HEK293 (cell line): Measurements from ENCODE around the gene IGSF21.

Source experiments
- CTCF ChIA-PET: fragments of 350-600 bp; formaldehyde crosslinking; extraction: SDS; loops from one replicate; lab custom pipeline; 2021; ENCODE audit warnings: antibody characterized with exemption; lab: Yijun Ruan, JAX
- POLR2A ChIA-PET: fragments of 300-600 bp; formaldehyde crosslinking; extraction: SDS; loops from one replicate; lab custom pipeline; 2020; ENCODE audit warnings: antibody characterized with exemption, inconsistent platforms; lab: Yijun Ruan, JAX
- H3K27ac ChIP-seq: fragments of 200-500 bp; sonication (Bioruptor generic); 2 replicates; pipeline ENCODE4 v1.5.1; 2014; ENCODE audit warnings: low read depth, low read length, control low read depth, inconsistent platforms; ENCODE audit errors: extremely low read depth
- H3K36me3 ChIP-seq, 2 experiments: fragments of 200-500 bp in 1 of 2; sonication (Bioruptor generic) in 1 of 2; 1 replicate in 1 of 2; 2 replicates in 1 of 2; pipeline ENCODE4 v1.5.1; 2014 to 2017; ENCODE audit warnings: inconsistent platforms in 2 of 2, low read length in 2 of 2; ENCODE audit not compliant: control insufficient read depth in 2 of 2, insufficient read depth in 1 of 2
- H3K4me1 ChIP-seq: fragments of 200-500 bp; sonication (Bioruptor generic); 2 replicates; pipeline ENCODE4 v1.5.1; 2014; ENCODE audit warnings: mild to moderate bottlenecking, low read length, inconsistent platforms; ENCODE audit not compliant: control insufficient read depth, insufficient read depth
- H3K4me3 ChIP-seq: 2 replicates; pipeline ENCODE4 v1.5.1; 2011; ENCODE audit warnings: low read depth, mild to moderate bottlenecking, control low read depth, low read length, moderate library complexity
- H3K9me3 ChIP-seq: fragments of 200-500 bp; sonication (Bioruptor generic); 2 replicates; pipeline ENCODE4 v1.5.1; 2014; ENCODE audit warnings: low read depth, low read length, inconsistent platforms; ENCODE audit not compliant: control insufficient read depth, insufficient read depth
- OSR2 ChIP-seq: fragments of 450-650 bp; formaldehyde crosslinking; IDR thresholded peaks from 2 replicates; pipeline ENCODE4 v1.5.1; 2016; ENCODE audit warnings: missing biosample characterization, missing genetic modification characterization
- RBAK ChIP-seq: fragments of 450-650 bp; formaldehyde crosslinking; IDR thresholded peaks from 2 replicates; pipeline ENCODE4 v1.5.1; 2016; ENCODE audit warnings: missing biosample characterization, missing genetic modification characterization
- ZFP37 ChIP-seq: fragments of 450-650 bp; formaldehyde crosslinking; IDR thresholded peaks from 2 replicates; pipeline ENCODE4 v1.5.1; 2016; ENCODE audit warnings: missing biosample characterization, missing genetic modification characterization
- ZNF501 ChIP-seq: fragments of 450-650 bp; formaldehyde crosslinking; IDR thresholded peaks from 2 replicates; pipeline ENCODE4 v1.5.1; 2016; ENCODE audit warnings: missing biosample characterization, missing genetic modification characterization
- ZNF510 ChIP-seq: fragments of 450-650 bp; formaldehyde crosslinking; IDR thresholded peaks from 2 replicates; pipeline ENCODE4 v1.5.1; 2018; ENCODE audit warnings: mild to moderate bottlenecking, missing genetic modification characterization, missing biosample characterization; ENCODE audit not compliant: insufficient replicate concordance
- ZNF549 ChIP-seq: fragments of 450-650 bp; IDR thresholded peaks from 2 replicates; pipeline ENCODE4 v1.5.1; 2018; ENCODE audit warnings: missing biosample characterization, missing genetic modification characterization, mild to moderate bottlenecking, inconsistent platforms, moderate library complexity
- TF ChIP-seq, protein P1 (sequence below): fragments of 450-650 bp; formaldehyde crosslinking; IDR thresholded peaks from 2 replicates; pipeline ENCODE4 v1.5.1; 2016; ENCODE audit warnings: missing biosample characterization, missing genetic modification characterization, low read depth
- TF ChIP-seq, protein P2 (sequence below): fragments of 450-650 bp; formaldehyde crosslinking; IDR thresholded peaks from 2 replicates; pipeline ENCODE4 v1.5.1; 2016; ENCODE audit warnings: missing biosample characterization, missing genetic modification characterization
- TF ChIP-seq, protein P3 (sequence below): fragments of 450-650 bp; formaldehyde crosslinking; IDR thresholded peaks from 2 replicates; pipeline ENCODE4 v1.5.1; 2016; ENCODE audit warnings: missing biosample characterization, missing genetic modification characterization
- TF ChIP-seq, protein P4 (sequence below): fragments of 450-650 bp; formaldehyde crosslinking; conservative IDR thresholded peaks from 2 replicates; pipeline ENCODE4 v1.5.1; 2016; ENCODE audit warnings: low read depth, missing biosample characterization, missing genetic modification characterization
- TF ChIP-seq, protein P5 (sequence below): fragments of 450-650 bp; formaldehyde crosslinking; IDR thresholded peaks from 2 replicates; pipeline ENCODE4 v1.5.1; 2016; ENCODE audit warnings: missing biosample characterization, missing genetic modification characterization
- TF ChIP-seq, protein P6 (sequence below): fragments of 450-650 bp; formaldehyde crosslinking; IDR thresholded peaks from 2 replicates; pipeline ENCODE4 v1.5.1; 2017; ENCODE audit warnings: missing biosample characterization, missing genetic modification characterization

Gene IGSF21

DNA sequence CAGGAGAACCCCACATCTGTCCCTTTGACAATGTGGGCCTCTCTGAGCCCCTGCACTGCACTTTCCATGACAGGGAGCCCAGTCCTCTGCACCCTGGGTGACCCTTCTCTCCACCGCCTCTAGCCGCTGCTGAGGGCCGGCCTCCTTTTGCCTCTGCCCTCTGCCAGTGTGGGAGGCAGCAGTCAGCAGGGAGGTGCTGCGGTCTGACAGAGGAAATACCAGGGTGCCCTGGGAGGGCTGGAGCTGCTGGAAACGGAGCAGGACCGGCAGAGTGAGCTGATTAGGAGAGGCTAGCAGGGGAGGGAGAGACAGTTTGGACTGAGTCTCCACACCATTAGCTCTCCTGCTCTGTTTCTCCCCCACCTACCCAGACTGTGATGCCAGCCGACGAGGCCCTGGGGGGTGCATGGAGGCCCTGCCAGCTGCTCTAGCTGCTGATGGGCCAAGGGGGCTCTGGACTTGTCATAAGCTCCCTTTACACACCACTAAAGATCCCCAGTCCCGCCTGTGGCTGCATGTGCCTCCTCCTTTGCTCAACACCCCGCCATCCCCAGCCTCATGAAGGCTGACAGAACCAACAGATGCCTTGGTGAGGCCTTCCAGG is 202.1 kb downstream of the IGSF21 start:
- H3K36me3 ChIP-seq = no peaks in the 10 kb centered on the region
- ChIA-PET CTCF (interaction anchor here (4.8 kb wide), 1 partner anchor 10 kb away, joined by 21 read pairs; no protein-coding TSS in a partner anchor), POLR2A (interaction anchor here (0.6 kb wide), 1 partner anchor 27 kb away, joined by 3 read pairs; no protein-coding TSS in a partner anchor)
- TF ChIP-seq ZNF510 (tag by site-specific recombination) = no peak
- TF ChIP-seq, protein P1, sequence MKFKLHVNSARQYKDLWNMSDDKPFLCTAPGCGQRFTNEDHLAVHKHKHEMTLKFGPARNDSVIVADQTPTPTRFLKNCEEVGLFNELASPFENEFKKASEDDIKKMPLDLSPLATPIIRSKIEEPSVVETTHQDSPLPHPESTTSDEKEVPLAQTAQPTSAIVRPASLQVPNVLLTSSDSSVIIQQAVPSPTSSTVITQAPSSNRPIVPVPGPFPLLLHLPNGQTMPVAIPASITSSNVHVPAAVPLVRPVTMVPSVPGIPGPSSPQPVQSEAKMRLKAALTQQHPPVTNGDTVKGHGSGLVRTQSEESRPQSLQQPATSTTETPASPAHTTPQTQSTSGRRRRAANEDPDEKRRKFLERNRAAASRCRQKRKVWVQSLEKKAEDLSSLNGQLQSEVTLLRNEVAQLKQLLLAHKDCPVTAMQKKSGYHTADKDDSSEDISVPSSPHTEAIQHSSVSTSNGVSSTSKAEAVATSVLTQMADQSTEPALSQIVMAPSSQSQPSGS = no peak
- no peak for TF ChIP-seq ZNF549 (tag by site-specific recombination)
- TF ChIP-seq, protein P2, sequence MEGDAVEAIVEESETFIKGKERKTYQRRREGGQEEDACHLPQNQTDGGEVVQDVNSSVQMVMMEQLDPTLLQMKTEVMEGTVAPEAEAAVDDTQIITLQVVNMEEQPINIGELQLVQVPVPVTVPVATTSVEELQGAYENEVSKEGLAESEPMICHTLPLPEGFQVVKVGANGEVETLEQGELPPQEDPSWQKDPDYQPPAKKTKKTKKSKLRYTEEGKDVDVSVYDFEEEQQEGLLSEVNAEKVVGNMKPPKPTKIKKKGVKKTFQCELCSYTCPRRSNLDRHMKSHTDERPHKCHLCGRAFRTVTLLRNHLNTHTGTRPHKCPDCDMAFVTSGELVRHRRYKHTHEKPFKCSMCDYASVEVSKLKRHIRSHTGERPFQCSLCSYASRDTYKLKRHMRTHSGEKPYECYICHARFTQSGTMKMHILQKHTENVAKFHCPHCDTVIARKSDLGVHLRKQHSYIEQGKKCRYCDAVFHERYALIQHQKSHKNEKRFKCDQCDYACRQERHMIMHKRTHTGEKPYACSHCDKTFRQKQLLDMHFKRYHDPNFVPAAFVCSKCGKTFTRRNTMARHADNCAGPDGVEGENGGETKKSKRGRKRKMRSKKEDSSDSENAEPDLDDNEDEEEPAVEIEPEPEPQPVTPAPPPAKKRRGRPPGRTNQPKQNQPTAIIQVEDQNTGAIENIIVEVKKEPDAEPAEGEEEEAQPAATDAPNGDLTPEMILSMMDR (tag by site-specific recombination) = no peak
- TF ChIP-seq, protein P3, sequence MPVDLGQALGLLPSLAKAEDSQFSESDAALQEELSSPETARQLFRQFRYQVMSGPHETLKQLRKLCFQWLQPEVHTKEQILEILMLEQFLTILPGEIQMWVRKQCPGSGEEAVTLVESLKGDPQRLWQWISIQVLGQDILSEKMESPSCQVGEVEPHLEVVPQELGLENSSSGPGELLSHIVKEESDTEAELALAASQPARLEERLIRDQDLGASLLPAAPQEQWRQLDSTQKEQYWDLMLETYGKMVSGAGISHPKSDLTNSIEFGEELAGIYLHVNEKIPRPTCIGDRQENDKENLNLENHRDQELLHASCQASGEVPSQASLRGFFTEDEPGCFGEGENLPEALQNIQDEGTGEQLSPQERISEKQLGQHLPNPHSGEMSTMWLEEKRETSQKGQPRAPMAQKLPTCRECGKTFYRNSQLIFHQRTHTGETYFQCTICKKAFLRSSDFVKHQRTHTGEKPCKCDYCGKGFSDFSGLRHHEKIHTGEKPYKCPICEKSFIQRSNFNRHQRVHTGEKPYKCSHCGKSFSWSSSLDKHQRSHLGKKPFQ (tag by site-specific recombination) = no peak
- TF ChIP-seq, protein P4, sequence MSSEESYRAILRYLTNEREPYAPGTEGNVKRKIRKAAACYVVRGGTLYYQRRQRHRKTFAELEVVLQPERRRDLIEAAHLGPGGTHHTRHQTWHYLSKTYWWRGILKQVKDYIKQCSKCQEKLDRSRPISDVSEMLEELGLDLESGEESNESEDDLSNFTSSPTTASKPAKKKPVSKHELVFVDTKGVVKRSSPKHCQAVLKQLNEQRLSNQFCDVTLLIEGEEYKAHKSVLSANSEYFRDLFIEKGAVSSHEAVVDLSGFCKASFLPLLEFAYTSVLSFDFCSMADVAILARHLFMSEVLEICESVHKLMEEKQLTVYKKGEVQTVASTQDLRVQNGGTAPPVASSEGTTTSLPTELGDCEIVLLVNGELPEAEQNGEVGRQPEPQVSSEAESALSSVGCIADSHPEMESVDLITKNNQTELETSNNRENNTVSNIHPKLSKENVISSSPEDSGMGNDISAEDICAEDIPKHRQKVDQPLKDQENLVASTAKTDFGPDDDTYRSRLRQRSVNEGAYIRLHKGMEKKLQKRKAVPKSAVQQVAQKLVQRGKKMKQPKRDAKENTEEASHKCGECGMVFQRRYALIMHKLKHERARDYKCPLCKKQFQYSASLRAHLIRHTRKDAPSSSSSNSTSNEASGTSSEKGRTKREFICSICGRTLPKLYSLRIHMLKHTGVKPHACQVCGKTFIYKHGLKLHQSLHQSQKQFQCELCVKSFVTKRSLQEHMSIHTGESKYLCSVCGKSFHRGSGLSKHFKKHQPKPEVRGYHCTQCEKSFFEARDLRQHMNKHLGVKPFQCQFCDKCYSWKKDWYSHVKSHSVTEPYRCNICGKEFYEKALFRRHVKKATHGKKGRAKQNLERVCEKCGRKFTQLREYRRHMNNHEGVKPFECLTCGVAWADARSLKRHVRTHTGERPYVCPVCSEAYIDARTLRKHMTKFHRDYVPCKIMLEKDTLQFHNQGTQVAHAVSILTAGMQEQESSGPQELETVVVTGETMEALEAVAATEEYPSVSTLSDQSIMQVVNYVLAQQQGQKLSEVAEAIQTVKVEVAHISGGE (tag by site-specific recombination) = no peak
- TF ChIP-seq RBAK (tag by site-specific recombination) = no peak
- TF ChIP-seq, protein P5, sequence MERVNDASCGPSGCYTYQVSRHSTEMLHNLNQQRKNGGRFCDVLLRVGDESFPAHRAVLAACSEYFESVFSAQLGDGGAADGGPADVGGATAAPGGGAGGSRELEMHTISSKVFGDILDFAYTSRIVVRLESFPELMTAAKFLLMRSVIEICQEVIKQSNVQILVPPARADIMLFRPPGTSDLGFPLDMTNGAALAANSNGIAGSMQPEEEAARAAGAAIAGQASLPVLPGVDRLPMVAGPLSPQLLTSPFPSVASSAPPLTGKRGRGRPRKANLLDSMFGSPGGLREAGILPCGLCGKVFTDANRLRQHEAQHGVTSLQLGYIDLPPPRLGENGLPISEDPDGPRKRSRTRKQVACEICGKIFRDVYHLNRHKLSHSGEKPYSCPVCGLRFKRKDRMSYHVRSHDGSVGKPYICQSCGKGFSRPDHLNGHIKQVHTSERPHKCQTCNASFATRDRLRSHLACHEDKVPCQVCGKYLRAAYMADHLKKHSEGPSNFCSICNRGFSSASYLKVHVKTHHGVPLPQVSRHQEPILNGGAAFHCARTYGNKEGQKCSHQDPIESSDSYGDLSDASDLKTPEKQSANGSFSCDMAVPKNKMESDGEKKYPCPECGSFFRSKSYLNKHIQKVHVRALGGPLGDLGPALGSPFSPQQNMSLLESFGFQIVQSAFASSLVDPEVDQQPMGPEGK = no peak
- TF ChIP-seq OSR2 (tag by site-specific recombination) = no peak
- TF ChIP-seq, protein P6, sequence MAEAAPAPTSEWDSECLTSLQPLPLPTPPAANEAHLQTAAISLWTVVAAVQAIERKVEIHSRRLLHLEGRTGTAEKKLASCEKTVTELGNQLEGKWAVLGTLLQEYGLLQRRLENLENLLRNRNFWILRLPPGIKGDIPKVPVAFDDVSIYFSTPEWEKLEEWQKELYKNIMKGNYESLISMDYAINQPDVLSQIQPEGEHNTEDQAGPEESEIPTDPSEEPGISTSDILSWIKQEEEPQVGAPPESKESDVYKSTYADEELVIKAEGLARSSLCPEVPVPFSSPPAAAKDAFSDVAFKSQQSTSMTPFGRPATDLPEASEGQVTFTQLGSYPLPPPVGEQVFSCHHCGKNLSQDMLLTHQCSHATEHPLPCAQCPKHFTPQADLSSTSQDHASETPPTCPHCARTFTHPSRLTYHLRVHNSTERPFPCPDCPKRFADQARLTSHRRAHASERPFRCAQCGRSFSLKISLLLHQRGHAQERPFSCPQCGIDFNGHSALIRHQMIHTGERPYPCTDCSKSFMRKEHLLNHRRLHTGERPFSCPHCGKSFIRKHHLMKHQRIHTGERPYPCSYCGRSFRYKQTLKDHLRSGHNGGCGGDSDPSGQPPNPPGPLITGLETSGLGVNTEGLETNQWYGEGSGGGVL (tag by site-specific recombination) = no peak
- TF ChIP-seq ZFP37 (tag by site-specific recombination) = no peak
- no peak for TF ChIP-seq ZNF501 (tag by site-specific recombination)
- H3K27ac ChIP-seq = no peak overlapping the region
- H3K4me1 ChIP-seq = no peaks in the 10 kb centered on the region
- H3K4me3 ChIP-seq = no peak overlapping the region
- H3K9me3 ChIP-seq = no peaks in the 10 kb centered on the region
